ENCODE data around the gene SLC39A11. TPM values are rescaled to one million over a fixed set of nuclear protein-coding genes. Genes with fewer than 3 reads are reported as not detected.
"Not testable (repeated sequence)": the region's sequence is repeated elsewhere in the genome, so short reads cannot be mapped to it uniquely, and the experiment has no call there.

Gene SLC39A11
- total RNA-seq, 1 experiment from 2014 or later, result 57.1 TPM

GRCh38 chr17:73062726-73063125 is 29.8 kb downstream of the SLC39A11 start:
- peaks cover 6% of the 10 kb centered on the region; the same call in 1 of the 2 replicates for H3F3A ChIP-seq (ENCODE audit: insufficient read depth, low read depth)
- no peak overlapping the region for H3K4me2 ChIP-seq
- no peak overlapping the region for H3K27ac ChIP-seq
- no peak for TF ChIP-seq CTCF (conservative IDR thresholded peaks at IDR 0.05)
- no peak for TF ChIP-seq EZH2 (IDR thresholded peaks at IDR 0.05; ENCODE audit: low read depth)
- H3K9me3 ChIP-seq (ENCODE audit: insufficient read depth, low read depth), result no peaks in the 10 kb centered on the region; the same call in 1 of the 2 replicates
- H2AFZ ChIP-seq, result no peak overlapping the region
- no peaks in the 10 kb centered on the region for H3K9me2 ChIP-seq (ENCODE audit: insufficient read depth)
- H4K20me1 ChIP-seq (ENCODE audit: insufficient read depth), result no peaks in the 10 kb centered on the region
- no peaks in the 10 kb centered on the region for H3K79me2 ChIP-seq (ENCODE audit: low read depth)
- no peak overlapping the region for H3K4me3 ChIP-seq
- intact Hi-C loops (cut with micrococcal nuclease; ENCODE audit: unreplicated experiment), result no loop called here
- ChIA-PET POLR2A (ENCODE audit: unreplicated experiment) (no interaction called here), CTCF (no interaction called here)
- no peak for DNase-seq
- H3K36me3 ChIP-seq (ENCODE audit: low read depth), result no peaks in the 10 kb centered on the region
- H3K4me1 ChIP-seq (replicated peaks; ENCODE audit: insufficient read depth), result peaks cover 11% of the 10 kb centered on the region
- no peaks in the 10 kb centered on the region for H3K27me3 ChIP-seq (ENCODE audit: insufficient read depth, low read depth)
- BruUV-seq (replicated peaks), result no TSS peak

GRCh38 chr17:73061161-73061560 is 31.3 kb downstream of the SLC39A11 start:
- no peak overlapping the region for H3K4me3 ChIP-seq
- H3K4me2 ChIP-seq, result no peak overlapping the region
- H3K9me3 ChIP-seq (ENCODE audit: insufficient read depth, low read depth), result no peaks in the 10 kb centered on the region
- BruUV-seq (replicated peaks), result no TSS peak
- H3K9me2 ChIP-seq (ENCODE audit: insufficient read depth), result no peaks in the 10 kb centered on the region
- no peak overlapping the region for H2AFZ ChIP-seq
- ChIA-PET CTCF (no interaction called here), POLR2A (ENCODE audit: unreplicated experiment) (interaction anchor here (0.7 kb wide), 1 partner anchor 130 kb away, joined by 9 read pairs; no protein-coding TSS in a partner anchor)
- H3K27ac ChIP-seq, result no peak overlapping the region
- peaks cover 6% of the 10 kb centered on the region for H3K4me1 ChIP-seq (replicated peaks; ENCODE audit: insufficient read depth)
- no peaks in the 10 kb centered on the region for H4K20me1 ChIP-seq (ENCODE audit: insufficient read depth)
- H3F3A ChIP-seq (ENCODE audit: insufficient read depth, low read depth), result no peaks in the 10 kb centered on the region
- H3K36me3 ChIP-seq (ENCODE audit: low read depth), result no peaks in the 10 kb centered on the region
- H3K79me2 ChIP-seq (ENCODE audit: low read depth), result no peaks in the 10 kb centered on the region
- no peaks in the 10 kb centered on the region for H3K27me3 ChIP-seq (ENCODE audit: insufficient read depth, low read depth)
- DNase-seq, result no peak
- TF ChIP-seq CTCF (conservative IDR thresholded peaks at IDR 0.05) (no peak), EZH2 (IDR thresholded peaks at IDR 0.05; ENCODE audit: low read depth) (no peak)
- intact Hi-C loops (cut with micrococcal nuclease; ENCODE audit: unreplicated experiment), result no loop called here

- Histone ChIP-seq H3K36me3 (ENCODE audit: low read depth) (no peaks in the 10 kb centered on the region), H3K9me3 (ENCODE audit: insufficient read depth, low read depth) (no peaks in the 10 kb centered on the region), H3K4me3 (no peak overlapping the region), H3K27ac (no peak overlapping the region), H3K79me2 (ENCODE audit: low read depth) (no peaks in the 10 kb centered on the region), H3K27me3 (ENCODE audit: insufficient read depth, low read depth) (no peaks in the 10 kb centered on the region), H2AFZ (no peak overlapping the region), H3F3A (ENCODE audit: insufficient read depth, low read depth) (no peaks in the 10 kb centered on the region), H3K9me2 (ENCODE audit: insufficient read depth) (no peaks in the 10 kb centered on the region), H3K4me2 (no peak overlapping the region), H3K4me1 (replicated peaks; ENCODE audit: insufficient read depth) (peaks cover 6% of the 10 kb centered on the region), H4K20me1 (ENCODE audit: insufficient read depth) (no peaks in the 10 kb centered on the region)
- intact Hi-C loops (cut with micrococcal nuclease; ENCODE audit: unreplicated experiment), result no loop called here
- DNase-seq, result no peak
- no TSS peak for BruUV-seq (replicated peaks)
- no peak for TF ChIP-seq CTCF (conservative IDR thresholded peaks at IDR 0.05)
- no peak for TF ChIP-seq EZH2 (IDR thresholded peaks at IDR 0.05; ENCODE audit: low read depth)
- ChIA-PET POLR2A (ENCODE audit: unreplicated experiment) (no interaction called here), CTCF (no interaction called here)
These were observed 31.8 kb downstream of the SLC39A11 start for GRCh38 chr17:73060721-73061120.

GRCh38 chr17:73059713-73060112 is 32.8 kb downstream of the SLC39A11 start:
- H4K20me1 ChIP-seq (ENCODE audit: insufficient read depth); H3F3A ChIP-seq (ENCODE audit: insufficient read depth, low read depth); H3K9me3 ChIP-seq (ENCODE audit: insufficient read depth, low read depth); BruUV-seq (replicated peaks); H3K79me2 ChIP-seq (ENCODE audit: low read depth); H3K27me3 ChIP-seq (ENCODE audit: insufficient read depth, low read depth); POLR2A ChIA-PET (ENCODE audit: unreplicated experiment); intact Hi-C loops (cut with micrococcal nuclease; ENCODE audit: unreplicated experiment); H3K36me3 ChIP-seq (ENCODE audit: low read depth); H3K4me1 ChIP-seq (replicated peaks; ENCODE audit: insufficient read depth); H3K27ac ChIP-seq; H2AFZ ChIP-seq; H3K9me2 ChIP-seq (ENCODE audit: insufficient read depth); H3K4me3 ChIP-seq; H3K4me2 ChIP-seq: not testable (repeated sequence)
- CTCF ChIA-PET, result interaction anchor here (0.6 kb wide), 1 partner anchor 33 kb away, joined by 5 read pairs; the partner anchor contains the start of gene SLC39A11
- DNase-seq, result peak in 1 of 2 experiments; percentile 51

Measured in PC-9 (cell line).